ENCODE measurements around the gene DENND2A.
"Not testable (repeated sequence)": the region's sequence is repeated elsewhere in the genome, so short reads cannot be mapped to it uniquely, and the experiment has no call there.

Gene DENND2A

DNA sequence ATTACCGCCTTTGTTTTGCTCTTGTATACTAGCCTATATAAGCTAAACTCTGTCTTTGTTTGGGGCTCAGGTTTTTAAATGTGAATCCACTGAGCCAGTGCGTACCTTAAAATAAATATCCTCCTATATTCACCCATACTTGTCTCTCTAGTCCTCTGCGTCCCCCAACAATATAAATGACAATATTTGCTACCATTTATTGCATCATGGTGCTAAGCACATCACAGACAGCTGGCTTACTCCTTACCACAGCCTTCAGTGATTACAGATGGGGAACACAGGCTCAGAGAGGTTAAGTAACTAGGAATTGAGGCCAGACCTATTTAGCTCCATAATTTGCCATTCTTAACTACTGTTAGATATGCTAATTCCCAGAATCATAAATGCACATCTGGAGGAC, 28.7 kb upstream of the DENND2A start:
- ChIA-PET CTCF (interaction anchor here (1.0 to 1.5 kb wide), 3 partner anchors 10 to 19 kb away, joined by 3 to 5 read pairs (median 3); no protein-coding TSS in a partner anchor), POLR2A (interaction anchor here (0.6 kb wide), 1 partner anchor 139 kb away, joined by 4 read pairs; no protein-coding TSS in a partner anchor)
- DNase-seq (ENCODE audit: extremely low spot score) = no peak
- TF ChIP-seq, protein P1, sequence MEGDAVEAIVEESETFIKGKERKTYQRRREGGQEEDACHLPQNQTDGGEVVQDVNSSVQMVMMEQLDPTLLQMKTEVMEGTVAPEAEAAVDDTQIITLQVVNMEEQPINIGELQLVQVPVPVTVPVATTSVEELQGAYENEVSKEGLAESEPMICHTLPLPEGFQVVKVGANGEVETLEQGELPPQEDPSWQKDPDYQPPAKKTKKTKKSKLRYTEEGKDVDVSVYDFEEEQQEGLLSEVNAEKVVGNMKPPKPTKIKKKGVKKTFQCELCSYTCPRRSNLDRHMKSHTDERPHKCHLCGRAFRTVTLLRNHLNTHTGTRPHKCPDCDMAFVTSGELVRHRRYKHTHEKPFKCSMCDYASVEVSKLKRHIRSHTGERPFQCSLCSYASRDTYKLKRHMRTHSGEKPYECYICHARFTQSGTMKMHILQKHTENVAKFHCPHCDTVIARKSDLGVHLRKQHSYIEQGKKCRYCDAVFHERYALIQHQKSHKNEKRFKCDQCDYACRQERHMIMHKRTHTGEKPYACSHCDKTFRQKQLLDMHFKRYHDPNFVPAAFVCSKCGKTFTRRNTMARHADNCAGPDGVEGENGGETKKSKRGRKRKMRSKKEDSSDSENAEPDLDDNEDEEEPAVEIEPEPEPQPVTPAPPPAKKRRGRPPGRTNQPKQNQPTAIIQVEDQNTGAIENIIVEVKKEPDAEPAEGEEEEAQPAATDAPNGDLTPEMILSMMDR (IDR thresholded peaks at IDR 0.05; ENCODE audit: control extremely low read depth, extremely low read depth, low read depth, missing control alignments) = no peak

DNA sequence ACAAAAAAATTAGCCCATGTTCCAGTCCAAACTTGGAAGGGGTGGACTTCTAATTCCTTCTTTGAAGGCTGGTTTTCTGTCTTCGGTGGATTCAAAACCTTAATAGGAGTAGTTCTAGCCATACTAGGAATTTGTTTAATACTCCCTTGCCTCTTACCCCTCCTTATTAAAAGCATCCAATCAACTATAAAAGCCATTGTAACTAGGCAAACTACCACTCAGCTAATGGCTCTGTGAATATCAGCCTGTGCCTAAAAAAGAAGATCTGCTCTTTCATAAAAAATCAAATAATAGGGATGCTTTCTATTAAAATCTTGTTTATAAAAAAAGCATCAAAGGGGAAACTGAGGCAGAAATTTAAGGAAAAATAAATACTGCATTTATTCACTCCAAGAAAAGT, 28.0 kb upstream of the DENND2A start:
- POLR2A ChIA-PET = no interaction called here
- TF ChIP-seq, protein P1 (IDR thresholded peaks at IDR 0.05; ENCODE audit: control extremely low read depth, extremely low read depth, low read depth, missing control alignments) = no peak
- CTCF ChIA-PET = interaction anchor here (1.0 to 1.4 kb wide), 2 partner anchors 12 to 18 kb away, joined by 3 to 5 read pairs; no protein-coding TSS in a partner anchor
- DNase-seq (ENCODE audit: extremely low spot score) = no peak

DNA sequence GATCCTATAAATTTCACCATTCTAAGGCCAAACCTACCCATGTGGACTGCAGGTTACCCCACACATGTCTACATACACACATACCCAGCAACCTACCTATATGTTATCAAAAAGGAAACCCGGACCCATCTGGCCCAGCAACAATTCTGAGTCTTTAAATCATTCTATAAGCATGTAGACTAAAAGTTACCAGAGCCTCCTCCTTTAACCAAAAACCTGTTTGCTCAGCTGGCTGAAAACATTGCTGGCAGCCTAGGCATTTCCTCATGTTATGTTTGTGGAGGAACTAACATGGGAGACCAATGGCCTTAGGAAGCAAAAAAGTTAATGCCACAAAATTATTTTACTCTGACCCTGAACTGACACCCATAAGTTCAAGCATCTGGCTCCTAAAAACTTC, 26.9 kb upstream of the DENND2A start:
- ChIA-PET CTCF (no interaction called here), POLR2A (no interaction called here)
- TF ChIP-seq, protein P1 (IDR thresholded peaks at IDR 0.05; ENCODE audit: control extremely low read depth, extremely low read depth, low read depth, missing control alignments) = no peak
- DNase-seq (ENCODE audit: extremely low spot score) = no peak

DNA sequence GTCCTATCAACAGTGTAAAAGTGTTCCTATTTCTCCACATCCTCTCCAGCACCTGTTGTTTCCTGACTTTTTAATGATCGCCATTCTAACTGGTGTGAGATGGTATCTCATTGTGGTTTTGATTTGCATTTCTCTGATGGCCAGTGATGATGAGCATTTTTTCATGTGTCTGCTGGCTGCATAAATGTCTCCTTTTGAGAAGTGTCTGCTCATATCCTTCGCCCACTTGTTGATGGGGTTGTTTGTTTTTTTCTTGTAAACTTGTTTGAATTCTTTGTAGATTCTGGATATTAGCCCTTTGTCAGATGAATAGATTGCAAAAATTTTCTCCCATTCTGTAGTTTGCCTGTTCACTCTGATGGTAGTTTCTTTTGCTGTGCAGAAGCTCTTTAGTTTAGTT, 22.3 kb upstream of the DENND2A start:
- CTCF ChIA-PET; DNase-seq (ENCODE audit: extremely low spot score); POLR2A ChIA-PET: not testable (repeated sequence)

DNA sequence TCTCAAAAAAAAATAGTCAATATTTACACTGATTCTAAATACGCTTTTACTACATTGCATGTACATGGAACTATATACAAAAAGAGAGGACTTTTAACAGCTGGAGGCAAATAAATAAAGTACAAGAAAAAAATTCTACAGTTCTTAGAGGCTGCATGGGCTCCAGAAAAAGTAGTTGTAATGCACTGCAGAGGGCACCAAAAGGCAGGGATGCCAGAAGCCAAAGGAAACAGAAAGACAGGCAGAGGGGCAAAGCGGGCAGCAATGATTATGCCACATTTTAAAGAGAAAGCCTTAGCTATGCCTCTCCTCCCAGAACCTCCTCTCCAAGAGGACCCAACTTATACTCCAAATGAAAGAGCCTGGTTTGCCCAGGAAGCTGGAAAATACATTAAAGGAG, 20.5 kb upstream of the DENND2A start:
- POLR2A ChIA-PET = no interaction called here
- no peak for DNase-seq (ENCODE audit: extremely low spot score)

DNA sequence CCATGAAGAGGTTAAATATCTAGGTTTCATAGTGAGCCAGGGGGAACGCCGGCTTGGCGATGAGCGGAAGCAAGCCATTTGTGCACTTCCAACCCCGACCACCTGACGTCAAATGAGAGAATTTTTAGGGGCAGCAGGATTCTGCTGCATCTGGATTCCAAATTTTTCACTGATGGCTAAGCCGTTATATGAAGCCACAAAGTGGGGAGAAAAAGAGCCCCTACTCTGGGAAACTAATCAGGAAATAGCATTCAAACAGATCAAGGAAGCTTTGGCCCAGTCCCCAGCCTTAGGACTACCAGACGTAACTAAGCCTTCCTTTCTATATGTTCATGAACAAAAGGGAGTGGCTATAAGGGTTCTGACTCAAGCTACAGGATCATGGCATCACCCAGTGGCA, 19.2 kb upstream of the DENND2A start:
- DNase-seq (ENCODE audit: extremely low spot score) = no peak
- ChIA-PET CTCF (interaction anchor here (0.6 to 1.9 kb wide), 7 partner anchors 12 to 182 kb away, joined by 3 to 9 read pairs (median 3); partner anchors contain the start of gene NDUFB2), POLR2A (no interaction called here)
- TF ChIP-seq, protein P1 (IDR thresholded peaks at IDR 0.05; ENCODE audit: control extremely low read depth, extremely low read depth, low read depth, missing control alignments) = no peak

More for the DNA sequence above, 20.5 kb upstream of the DENND2A start:
- CTCF ChIA-PET = interaction anchor here (1.4 kb wide), 1 partner anchor 14 kb away, joined by 9 read pairs; no protein-coding TSS in a partner anchor
- TF ChIP-seq, protein P1 (IDR thresholded peaks at IDR 0.05; ENCODE audit: control extremely low read depth, extremely low read depth, low read depth, missing control alignments) = no peak

DNA sequence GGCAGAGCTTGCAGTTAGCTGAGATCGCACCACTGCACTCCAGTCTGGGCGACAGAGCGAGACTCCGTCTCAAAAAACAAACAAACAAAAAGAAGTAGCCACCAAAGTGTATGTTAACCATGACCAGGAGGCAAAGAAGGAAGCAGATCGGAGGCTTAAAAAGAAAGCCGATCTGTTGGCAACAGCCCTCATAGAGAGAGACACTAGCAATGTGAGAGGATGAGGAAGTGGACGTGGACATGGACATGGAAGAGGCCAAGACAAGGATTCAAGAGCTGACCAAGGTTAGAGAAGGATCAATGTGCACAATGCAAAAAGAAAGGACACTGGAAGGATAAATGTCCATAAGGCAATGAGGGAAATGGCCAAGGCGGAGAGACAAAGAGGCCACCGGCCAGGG, 17.3 kb upstream of the DENND2A start:
- POLR2A ChIA-PET = no interaction called here
- DNase-seq (ENCODE audit: extremely low spot score) = no peak
- CTCF ChIA-PET = interaction anchor here (1.5 kb wide), 1 partner anchor 140 kb away, joined by 3 read pairs; no protein-coding TSS in a partner anchor
- TF ChIP-seq, protein P1 (IDR thresholded peaks at IDR 0.05; ENCODE audit: control extremely low read depth, extremely low read depth, low read depth, missing control alignments) = no peak
